Measurements from ENCODE around the gene GMPS. TPM values are rescaled to one million over a fixed set of nuclear protein-coding genes. Genes with fewer than 3 reads are reported as not detected.
A peak's percentile ranks its signal among the peaks of the same experiment; 100 is the strongest.

GMPS gene
- total and polyA plus RNA-seq, 2 of the 4 experiments (the other 2 are of a cell fraction): 33.9 to 52.5 TPM

DNA sequence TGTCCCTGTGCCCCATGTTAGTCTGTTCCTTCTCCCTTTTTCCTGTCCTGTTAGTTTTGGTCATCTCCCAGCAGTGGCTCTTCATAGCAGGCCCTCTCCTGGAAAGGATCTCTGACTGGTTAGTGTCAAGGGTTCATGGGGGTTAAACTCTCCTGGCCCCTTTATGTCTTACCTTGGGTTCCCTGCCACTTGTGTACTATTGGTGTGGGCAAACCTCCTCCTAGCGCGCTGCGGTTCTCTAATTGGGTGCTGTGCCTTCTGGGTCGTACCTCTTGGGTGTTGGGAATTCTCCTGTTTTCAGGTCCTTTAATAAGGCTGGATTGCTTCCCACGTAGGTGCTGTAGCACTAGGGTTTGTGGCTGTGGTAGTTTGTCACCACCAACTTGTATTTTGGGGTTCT lies 18.8 kb downstream of the GMPS start:
- no peak overlapping the region for H2BK5ac ChIP-seq (ENCODE audit: low read depth, low read length, poor library complexity, severe bottlenecking)
- H4K91ac ChIP-seq (ENCODE audit: insufficient read depth, low read depth, low read length): no peak overlapping the region
- TF ChIP-seq MAZ (IDR thresholded peaks at IDR 0.05; ENCODE audit: borderline replicate concordance, low read depth, low read length) (no peak), RFX5 (IDR thresholded peaks at IDR 0.05; ENCODE audit: low read depth, low read length) (no peak), USF2 (IDR thresholded peaks at IDR 0.05; ENCODE audit: low read depth, low read length) (no peak), MAFK (IDR thresholded peaks at IDR 0.05; ENCODE audit: low read depth, low read length) (no peak), CHD1 (IDR thresholded peaks at IDR 0.05; ENCODE audit: low read depth, low read length) (no peak)
- TF ChIP-seq, protein P1, sequence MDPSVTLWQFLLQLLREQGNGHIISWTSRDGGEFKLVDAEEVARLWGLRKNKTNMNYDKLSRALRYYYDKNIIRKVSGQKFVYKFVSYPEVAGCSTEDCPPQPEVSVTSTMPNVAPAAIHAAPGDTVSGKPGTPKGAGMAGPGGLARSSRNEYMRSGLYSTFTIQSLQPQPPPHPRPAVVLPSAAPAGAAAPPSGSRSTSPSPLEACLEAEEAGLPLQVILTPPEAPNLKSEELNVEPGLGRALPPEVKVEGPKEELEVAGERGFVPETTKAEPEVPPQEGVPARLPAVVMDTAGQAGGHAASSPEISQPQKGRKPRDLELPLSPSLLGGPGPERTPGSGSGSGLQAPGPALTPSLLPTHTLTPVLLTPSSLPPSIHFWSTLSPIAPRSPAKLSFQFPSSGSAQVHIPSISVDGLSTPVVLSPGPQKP (IDR thresholded peaks at IDR 0.05; ENCODE audit: borderline replicate concordance, low read depth, low read length): no peak
- peaks cover 6% of the 10 kb centered on the region for H3K4me1 ChIP-seq (ENCODE audit: control insufficient read depth, insufficient read depth, low read length)
- no peak overlapping the region for H3K4me2 ChIP-seq (ENCODE audit: low read depth, low read length)
- no TSS peak for BruUV-seq (replicated peaks)
- no peak overlapping the region for H3K9ac ChIP-seq (ENCODE audit: low read depth, low read length)
- no peak overlapping the region for H3K4me3 ChIP-seq (ENCODE audit: insufficient read depth, low read depth, low read length)
- no peak overlapping the region for H4K8ac ChIP-seq (ENCODE audit: low read depth in 2 of 2, low read length in 2 of 2)
- no peak overlapping the region for H2BK15ac ChIP-seq (ENCODE audit: low read depth, low read length)
- H2AK9ac ChIP-seq (replicated peaks; ENCODE audit: low read depth, low read length, poor library complexity): no peak overlapping the region
- no peak overlapping the region for H3K4ac ChIP-seq (ENCODE audit: low read depth, low read length)
- H3K14ac ChIP-seq (replicated peaks; ENCODE audit: low read depth, low read length): no peak overlapping the region
- dilution Hi-C loops (cut with HindIII; ENCODE audit: low sequenced_read_pairs, unreplicated experiment): no loop called here
- peaks cover 2% of the 10 kb centered on the region for H3K36me3 ChIP-seq (ENCODE audit: control insufficient read depth, insufficient read depth, low read length)
- no peaks in the 10 kb centered on the region for H3K27me3 ChIP-seq (ENCODE audit: control insufficient read depth, insufficient read depth, low read length)
- ATAC-seq (ENCODE audit: low read depth) (no peak), DNase-seq (no peak)
- POLR2A ChIA-PET (ENCODE audit: unreplicated experiment): no interaction called here
- peaks cover 4% of the 10 kb centered on the region; the same call in 1 of the 2 replicates for H3K9me1 ChIP-seq (ENCODE audit: insufficient read depth, low read length)
- no peak overlapping the region for H2AFZ ChIP-seq (replicated peaks; ENCODE audit: low read length, poor library complexity)
- H4K20me1 ChIP-seq (ENCODE audit: insufficient read depth, low read length): peaks cover 18% of the 10 kb centered on the region
- H3K18ac ChIP-seq (ENCODE audit: low read depth, low read length): no peak overlapping the region
- H3K79me1 ChIP-seq (ENCODE audit: low read depth in 1 of 2, low read length in 2 of 2): peaks cover 6 to 41% of the 10 kb centered on the region in 2 experiments; a peak in 3 of 4 replicates
- intact Hi-C loops (cut with micrococcal nuclease): no loop called here
- no peak overlapping the region for H2BK20ac ChIP-seq (ENCODE audit: low read depth, low read length)
- CTCF ChIA-PET: interaction anchor here (2.1 kb wide), 1 partner anchor 83 kb away, joined by 4 read pairs; the partner anchor contains the start of gene C3orf33
- no peaks in the 10 kb centered on the region for H3K9me3 ChIP-seq (ENCODE audit: control insufficient read depth, insufficient read depth, low read length)
- WGBS, 2 experiments (ENCODE audit: extremely low coverage in 2 of 2, insufficient read length in 1 of 2): 80% methylated on average over 1 of the region's 5 CpGs; no CpG with 5 or more reads in 1 of the 2 experiments
- H3K27ac ChIP-seq (ENCODE audit: insufficient read depth, low read length): no peak overlapping the region
- no peak overlapping the region for H3K56ac ChIP-seq (ENCODE audit: extremely low read depth, insufficient read depth, low read length)
- H4K5ac ChIP-seq (ENCODE audit: low read depth, low read length): no peak overlapping the region
- 0 out of 2 replicates have a peak overlapping the region, but pooled peaks have one; percentile 39 for H3K23ac ChIP-seq (ENCODE audit: low read depth, low read length)
- in situ Hi-C loops (cut with MboI; ENCODE audit: low sequenced_read_pairs): no loop called here
- no peak overlapping the region for H2BK120ac ChIP-seq (ENCODE audit: low read depth, low read length)
- H2AK5ac ChIP-seq (ENCODE audit: low read depth, low read length): no peak overlapping the region
